AG08395 (cell line): ENCODE data around the gene HOXD1.

Experiments
- DNase-seq: peaks from one replicate; pipeline ENCODE4 v3.0.0; 2012; ENCODE audit warnings: mixed read lengths, low spot score

HOXD1 gene

GRCh38 chr2:176187899-176188773 is at the start of gene HOXD1:
Gene HOXD1, plus strand, starts transcription at chr2:176188668. Its CDS starts 134 bp downstream, at chr2:176188802.
- DNase-seq = peak; percentile 83

GRCh38 chr2:176138923-176139660 is 49.4 kb upstream of the HOXD1 start:
- DNase-seq = no peak

- DNase-seq = peak; percentile 41
These were observed 48.6 kb upstream of the HOXD1 start for GRCh38 chr2:176139661-176140512.

- DNase-seq = peak; percentile 90
These were observed 47.8 kb upstream of the HOXD1 start for GRCh38 chr2:176140513-176141317.

- no peak for DNase-seq
These were observed 46.2 kb upstream of the HOXD1 start for GRCh38 chr2:176142281-176142680.

GRCh38 chr2:176145085-176145969 is 43.1 kb upstream of the HOXD1 start:
- DNase-seq = no peak

- no peak for DNase-seq
These were observed 42.4 kb upstream of the HOXD1 start for GRCh38 chr2:176146101-176146500.

GRCh38 chr2:176146645-176147044 is 41.8 kb upstream of the HOXD1 start:
- DNase-seq = no peak

- DNase-seq = no peak
These were observed 41.2 kb upstream of the HOXD1 start for GRCh38 chr2:176147210-176147799.

GRCh38 chr2:176147800-176148496 is 40.5 kb upstream of the HOXD1 start:
- no peak for DNase-seq

GRCh38 chr2:176148751-176149421 is 39.6 kb upstream of the HOXD1 start:
- DNase-seq = no peak

GRCh38 chr2:176149481-176149938 is 39.0 kb upstream of the HOXD1 start:
- no peak for DNase-seq

- no peak for DNase-seq
These were observed 38.4 kb upstream of the HOXD1 start for GRCh38 chr2:176149939-176150583.

- DNase-seq = no peak
These were observed 37.7 kb upstream of the HOXD1 start for GRCh38 chr2:176150584-176151441.

- no peak for DNase-seq
These were observed 36.8 kb upstream of the HOXD1 start, which contains the start of gene HOXD4 for GRCh38 chr2:176151442-176152287. Gene HOXD4, plus strand, starts transcription at chr2:176151550. Its CDS starts 84 bp downstream, at chr2:176151634.
